CD4-positive, alpha-beta T cell treated with Interleukin-17A for 1 hour (primary cell): ENCODE results near the gene CDH18.

Source experiments
- DNase-seq: peaks from one replicate; pipeline ENCODE4 v3.0.0-alpha.2; 2020

The CDH18 gene, protein sequence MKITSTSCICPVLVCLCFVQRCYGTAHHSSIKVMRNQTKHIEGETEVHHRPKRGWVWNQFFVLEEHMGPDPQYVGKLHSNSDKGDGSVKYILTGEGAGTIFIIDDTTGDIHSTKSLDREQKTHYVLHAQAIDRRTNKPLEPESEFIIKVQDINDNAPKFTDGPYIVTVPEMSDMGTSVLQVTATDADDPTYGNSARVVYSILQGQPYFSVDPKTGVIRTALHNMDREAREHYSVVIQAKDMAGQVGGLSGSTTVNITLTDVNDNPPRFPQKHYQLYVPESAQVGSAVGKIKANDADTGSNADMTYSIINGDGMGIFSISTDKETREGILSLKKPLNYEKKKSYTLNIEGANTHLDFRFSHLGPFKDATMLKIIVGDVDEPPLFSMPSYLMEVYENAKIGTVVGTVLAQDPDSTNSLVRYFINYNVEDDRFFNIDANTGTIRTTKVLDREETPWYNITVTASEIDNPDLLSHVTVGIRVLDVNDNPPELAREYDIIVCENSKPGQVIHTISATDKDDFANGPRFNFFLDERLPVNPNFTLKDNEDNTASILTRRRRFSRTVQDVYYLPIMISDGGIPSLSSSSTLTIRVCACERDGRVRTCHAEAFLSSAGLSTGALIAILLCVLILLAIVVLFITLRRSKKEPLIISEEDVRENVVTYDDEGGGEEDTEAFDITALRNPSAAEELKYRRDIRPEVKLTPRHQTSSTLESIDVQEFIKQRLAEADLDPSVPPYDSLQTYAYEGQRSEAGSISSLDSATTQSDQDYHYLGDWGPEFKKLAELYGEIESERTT

DNA sequence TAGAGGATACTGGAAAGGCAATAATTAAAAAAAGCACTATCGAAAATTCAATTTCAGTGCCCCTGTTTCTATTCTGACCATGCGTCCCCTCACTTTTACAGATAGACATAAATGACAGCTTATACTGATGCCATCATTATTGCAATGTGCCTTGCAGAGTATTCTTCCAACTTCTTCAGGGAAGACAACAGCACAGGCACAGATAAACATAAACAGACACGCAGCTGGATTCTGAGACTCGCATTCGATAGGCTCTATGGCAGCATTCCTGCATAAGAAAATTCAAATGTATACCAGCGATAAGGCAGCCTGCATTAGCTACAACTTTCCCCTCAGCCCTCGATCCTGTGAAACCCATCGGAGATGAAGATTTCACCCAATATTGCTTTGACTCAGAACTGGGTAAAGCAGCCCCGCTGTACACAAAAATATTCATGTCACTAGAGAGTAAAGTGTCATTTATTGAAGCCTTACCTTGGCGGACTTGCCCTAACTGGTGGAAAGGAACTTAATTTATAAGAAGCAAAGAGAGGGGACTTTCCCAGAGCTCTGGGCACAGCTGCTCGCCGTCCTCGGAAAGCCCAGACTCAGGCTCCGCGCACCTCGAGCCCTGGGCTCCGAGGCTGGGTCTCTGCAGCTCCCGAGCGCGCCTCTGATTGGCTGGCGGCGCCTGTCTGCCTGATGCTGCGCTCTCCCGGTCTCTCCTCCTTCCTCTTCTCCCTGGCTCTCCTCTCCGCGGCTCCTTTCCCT, at the start of gene CDH18:
Gene CDH18, minus strand, starts transcription at position 589 of the 750 bp plus-strand sequence. CDS start 149,214 bp downstream, outside the sequence.
- no peak for DNase-seq

DNA sequence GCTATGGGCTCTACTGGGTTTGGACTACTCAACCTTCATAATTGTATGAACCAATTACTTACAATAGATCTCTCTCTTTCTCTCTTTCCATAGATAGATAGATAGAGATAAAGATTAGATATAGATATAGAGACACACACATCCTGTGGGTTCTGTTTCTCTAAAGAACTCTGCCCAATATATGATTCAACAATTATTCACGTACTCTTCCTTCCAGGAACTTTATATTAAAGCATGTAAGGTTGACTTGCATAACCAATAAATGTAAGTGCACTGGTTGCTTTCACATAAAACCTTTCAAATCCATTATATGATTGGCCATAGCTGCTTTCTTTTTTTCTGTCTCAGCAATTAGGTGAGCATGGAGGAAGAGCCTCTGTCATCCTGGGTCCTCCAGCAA, 46.7 kb upstream of the CDH18 start:
- no peak for DNase-seq

DNA sequence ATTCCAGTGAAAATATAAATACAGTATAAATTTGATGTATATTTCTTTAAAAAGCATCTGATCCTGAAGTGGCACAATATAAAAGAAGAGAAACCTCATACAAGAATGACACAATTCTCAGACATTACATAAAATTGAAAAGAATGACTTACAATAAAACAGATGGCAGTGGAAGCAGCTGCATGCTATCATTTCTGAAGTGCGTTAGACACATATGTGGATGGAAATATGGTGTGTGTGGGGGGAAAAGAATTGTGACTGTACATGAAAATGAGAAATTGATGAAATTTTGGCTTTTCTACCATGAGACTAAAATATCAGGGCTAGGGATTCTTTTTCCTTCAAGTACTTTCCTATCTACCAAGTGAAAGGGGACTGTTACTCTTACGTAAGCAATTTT, 45.9 kb upstream of the CDH18 start:
- no peak for DNase-seq

DNA sequence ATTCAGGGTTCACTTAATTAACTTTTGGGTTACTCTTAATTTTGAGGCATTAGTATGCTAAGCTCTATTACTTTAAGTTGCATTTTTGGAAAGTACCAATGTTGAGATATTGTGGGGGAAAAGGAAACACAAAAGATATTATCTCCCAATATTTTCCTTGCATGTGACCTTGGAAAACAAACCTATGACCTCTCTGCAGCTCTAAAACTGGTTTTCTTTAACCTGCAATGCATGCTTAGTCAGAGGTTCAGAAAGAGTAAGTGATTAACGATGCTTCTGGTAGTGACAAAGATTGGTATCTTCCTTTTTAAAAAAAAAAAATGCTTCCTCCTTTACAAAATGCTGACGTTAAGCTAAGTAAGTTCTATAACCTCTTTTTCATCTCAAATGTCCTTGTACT, 44.9 kb upstream of the CDH18 start:
- no peak for DNase-seq

DNA sequence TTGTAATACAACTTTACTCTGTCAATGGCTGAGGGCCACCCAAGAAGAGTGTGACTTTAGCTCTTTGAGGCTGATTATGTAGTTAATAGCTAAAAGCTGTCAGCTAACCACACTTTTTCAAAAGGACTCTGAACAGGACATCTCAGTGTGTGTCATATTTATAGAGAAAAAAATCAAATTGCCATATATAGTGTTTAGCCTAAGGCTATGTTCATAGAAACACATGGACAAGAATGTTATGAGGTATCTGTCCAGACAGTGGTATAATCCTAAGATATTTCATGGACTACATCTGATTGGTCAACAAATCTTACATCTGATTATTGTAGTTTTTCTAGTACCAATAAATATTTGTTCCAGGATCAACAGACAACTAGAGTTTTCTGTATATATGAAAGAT, 42.1 kb upstream of the CDH18 start:
- no peak for DNase-seq

DNA sequence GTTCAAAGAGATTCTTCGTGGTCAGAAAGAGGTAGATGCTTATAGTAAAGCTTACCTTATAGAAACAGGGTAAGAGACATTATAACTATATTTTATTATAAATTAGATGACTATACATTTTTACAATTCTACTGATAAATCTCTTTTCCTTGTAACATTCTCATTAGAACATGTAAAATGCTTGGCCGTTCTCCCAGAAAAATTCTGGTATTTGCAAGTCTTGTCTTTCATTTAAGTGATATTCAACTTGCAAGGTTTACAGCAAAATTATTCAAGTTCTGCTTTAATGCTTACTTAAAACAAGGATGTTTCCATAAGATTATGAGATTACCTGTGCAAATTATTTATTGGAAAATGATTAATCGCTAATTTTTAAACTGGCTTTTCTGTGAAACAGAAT, 41.3 kb upstream of the CDH18 start:
- DNase-seq = no peak

DNA sequence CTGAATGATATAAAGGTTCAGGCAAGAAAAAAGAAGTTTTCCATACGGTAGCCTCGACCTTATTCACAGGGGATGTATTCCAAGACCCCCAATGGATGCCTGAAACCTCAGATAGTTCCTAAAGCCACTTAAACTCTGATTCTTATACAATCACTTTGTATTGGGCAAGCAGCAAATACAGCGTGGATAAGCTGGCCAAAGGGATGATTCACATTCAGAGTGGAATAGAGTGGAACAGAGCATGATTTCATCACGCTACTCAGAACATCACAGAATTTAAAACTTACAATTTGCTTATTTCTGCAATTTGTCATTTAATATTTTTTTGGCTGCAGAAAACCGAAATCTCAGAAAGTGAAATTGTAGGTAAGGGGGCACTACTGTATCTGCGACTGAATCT, 40.5 kb upstream of the CDH18 start:
- DNase-seq = no peak

DNA sequence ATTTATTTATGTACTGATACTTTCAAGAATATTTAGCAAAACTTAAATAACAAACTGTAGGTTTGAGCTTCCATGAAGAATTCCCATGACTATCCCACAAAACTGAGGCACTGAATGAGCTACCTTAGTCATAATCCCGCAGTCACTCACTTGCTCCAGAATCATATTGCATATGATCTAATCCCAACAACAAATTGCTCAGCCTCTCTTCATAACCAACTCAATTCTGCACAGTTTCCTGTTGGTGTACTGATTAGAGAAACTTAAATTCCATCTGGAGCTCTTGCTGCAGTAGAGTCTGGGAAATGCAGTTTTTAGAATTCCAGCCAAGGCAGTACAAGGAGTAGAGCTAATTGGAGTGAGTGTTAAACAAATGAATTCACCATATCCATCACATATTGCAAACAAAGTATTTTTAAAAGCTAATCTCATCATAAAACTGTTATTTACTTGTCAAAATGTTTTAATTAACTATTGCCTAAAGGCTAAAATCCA, 35.7 kb upstream of the CDH18 start:
- DNase-seq = no peak

DNA sequence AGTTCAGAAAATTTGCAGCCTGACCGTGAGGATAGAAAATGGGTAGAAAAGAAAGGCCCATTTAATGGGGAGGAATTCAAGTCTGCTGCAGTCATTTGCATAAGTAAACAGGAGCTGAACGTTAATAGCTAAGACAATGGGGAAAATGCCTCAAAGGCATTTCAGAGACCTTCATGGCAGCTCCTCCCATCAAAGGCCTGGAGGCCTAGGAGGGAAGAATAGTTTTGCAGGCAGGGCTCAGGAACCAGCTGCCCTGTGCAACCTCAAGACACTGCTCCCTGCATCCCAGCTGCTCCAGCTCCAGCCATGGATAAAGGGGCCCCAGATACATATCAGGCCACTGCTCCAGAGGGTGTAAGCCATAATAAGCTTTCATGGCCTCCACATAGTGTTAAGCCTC, 32.2 kb upstream of the CDH18 start:
- no peak for DNase-seq

DNA sequence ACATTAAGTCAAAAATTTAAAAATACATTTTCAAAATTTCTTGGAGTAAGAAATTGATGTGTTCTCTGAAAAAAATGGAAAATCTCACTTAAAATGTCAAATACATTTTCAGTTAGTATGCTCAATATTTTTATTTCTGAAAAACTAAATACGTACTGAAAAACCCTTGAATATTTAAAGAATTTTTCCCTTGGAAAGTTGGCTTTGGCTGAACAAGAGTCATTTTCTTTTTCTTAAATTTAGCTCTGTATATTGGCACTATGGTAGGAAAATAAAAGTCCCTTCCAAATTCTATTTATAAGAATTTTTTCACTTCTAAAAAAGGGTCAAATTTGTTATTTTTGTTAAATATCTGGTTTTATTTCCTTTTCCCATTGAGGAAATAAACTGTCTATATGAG, 29.0 kb upstream of the CDH18 start:
- DNase-seq = no peak

DNA sequence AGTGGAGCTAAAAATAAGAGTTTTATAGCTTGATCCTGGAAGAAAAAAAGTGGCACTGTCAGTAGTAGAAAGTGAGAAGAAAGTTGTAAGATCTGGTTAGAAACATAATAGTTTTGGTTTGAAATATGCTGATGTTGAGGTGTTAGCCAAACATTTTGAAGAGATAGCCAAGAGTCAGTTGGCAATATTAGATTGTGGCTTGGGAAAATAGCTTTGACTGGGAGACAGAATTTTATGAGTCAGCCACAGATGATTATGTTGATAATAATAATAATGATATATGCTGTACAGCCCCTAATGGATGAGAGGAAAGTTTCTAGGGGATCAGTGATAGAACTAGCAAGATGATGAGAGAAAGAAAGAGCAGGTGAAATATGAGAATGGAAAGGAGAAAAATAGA, 12.4 kb upstream of the CDH18 start:
- no peak for DNase-seq

DNA sequence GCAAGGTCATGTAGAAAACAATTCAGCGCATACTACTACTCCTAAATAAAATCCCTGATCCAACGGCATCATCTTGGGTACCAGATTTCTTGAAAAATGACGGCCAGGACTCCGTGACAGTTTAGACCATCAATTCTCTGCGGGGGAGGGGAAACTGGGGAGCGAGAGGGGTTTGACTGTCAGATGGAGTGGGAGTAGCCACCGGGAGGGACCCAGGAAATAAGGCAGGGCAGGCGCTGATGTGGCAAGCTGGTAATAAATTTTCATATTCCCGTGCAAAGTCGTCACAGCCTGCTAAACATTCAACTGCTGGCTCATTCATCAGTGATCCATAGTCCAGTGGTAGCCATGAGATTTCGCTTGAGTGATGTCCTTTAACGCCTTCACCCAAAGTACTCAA, 457 bp upstream of the CDH18 start:
- no peak for DNase-seq

DNA sequence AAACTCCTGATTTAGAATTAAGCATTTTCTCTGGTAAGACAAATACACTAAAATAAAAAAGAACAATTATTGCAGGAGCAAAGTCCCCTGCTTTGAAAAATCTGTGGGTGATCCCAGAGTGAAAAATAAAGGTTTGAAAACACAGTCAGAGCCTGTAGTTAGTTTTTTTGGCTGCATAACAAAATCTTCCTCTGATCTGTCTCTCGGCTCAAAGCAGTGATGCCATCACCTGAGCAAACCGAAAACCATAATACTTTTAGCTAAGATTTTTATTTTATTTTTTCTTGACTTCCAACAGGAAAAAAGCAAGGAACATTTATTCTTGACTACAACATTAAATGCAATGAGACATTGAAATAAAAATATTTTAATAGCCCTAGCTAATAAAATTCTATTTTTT, 1.2 kb downstream of the CDH18 start:
- DNase-seq = no peak

DNA sequence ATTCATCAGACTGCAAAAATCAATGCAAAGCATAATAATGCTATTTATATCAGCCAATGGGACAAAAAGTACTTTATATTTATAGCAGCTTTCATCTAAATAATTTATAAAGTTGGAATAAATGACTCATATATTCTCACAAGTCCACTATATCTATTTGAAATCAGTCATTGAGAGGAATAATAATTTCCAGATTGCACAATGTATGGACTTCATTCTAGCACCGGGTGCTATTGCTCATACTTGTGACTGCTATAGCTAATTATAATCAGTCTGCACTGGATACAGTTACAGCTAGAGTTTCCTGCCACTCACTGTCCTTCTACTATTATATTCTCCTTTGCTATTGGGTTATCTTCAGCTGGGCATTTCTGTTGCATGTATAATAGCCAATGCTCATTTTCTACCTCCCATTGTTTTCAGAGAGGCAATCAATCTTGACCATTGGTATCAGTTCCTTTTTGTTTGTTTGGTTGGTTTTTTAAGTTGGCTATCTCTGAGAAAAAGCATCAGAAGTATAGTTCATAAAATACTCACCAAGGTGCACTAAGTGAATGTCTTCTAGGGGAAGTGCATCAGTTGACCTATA, 1.9 kb downstream of the CDH18 start:
- no peak for DNase-seq

DNA sequence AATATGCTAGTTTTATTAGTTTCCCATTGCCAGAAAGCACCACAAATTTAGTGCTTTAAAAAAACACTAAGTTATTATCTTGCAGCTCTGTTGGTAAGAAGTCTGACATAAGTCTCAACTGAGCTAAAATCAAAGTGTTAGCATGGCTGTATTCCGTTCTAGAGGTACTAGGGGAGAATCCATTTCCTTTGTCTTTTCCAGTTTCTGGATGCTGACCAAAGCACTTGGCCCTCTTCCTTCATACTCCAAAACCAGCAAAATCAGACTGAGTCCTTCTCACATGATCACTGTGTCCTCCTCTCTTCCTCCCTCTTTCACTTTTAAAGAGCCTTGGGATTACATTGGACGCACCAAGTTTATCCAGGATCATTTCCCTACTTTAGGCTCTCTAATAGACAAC, 9.5 kb downstream of the CDH18 start:
- no peak for DNase-seq

DNA sequence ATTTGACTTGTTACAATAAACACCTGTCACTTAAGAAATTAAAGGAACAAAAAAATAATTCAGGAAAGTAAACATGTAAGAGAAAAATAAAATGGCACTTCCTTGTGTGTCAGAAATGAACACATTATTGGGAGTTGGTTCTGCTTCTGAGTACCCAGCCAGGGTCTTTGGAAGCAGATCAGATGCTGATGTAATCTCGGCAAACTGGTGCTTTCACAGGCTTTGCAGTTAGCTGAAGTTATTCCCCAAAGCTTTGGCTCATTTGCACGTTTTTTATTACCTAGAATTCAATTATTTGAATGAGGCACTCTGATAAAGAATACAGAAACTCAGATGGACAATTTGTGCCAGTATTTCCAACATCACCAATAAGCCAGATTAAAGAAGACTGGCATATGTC, 10.9 kb downstream of the CDH18 start:
- no peak for DNase-seq

DNA sequence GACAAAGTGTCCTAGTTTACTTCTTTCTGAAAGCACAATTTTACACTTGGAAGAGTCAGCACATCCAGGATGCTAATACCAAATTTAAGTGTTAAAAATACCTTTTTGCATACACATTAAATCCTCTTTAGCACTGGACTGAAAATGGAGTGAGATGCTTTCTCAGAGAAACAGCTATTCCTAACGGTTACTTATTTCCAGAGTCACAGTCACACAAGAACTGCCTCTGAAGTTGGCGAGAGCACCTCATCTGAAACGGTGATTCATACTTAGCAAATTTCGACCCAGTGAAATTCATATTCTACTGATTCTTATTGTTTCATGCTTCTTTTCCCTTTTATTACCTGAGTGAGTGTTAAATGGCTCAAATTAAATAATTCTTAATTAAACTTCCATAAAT, 12.2 kb downstream of the CDH18 start:
- DNase-seq = no peak

DNA sequence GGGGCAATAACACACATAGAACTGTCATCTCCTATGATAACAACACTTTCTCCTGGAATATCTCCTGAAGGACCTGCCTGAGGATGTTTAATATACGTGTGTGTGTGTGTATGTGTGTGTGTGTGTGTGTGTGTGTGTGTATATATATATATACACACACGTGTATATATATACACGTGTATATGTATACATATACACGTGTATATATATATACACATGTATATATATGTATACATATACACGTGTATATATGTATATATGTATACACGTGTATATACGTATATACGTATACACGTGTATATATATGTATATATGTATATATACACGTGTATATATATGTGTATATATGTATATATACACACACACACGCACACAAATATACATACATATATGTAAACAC, 27.5 kb downstream of the CDH18 start:
- no peak for DNase-seq

DNA sequence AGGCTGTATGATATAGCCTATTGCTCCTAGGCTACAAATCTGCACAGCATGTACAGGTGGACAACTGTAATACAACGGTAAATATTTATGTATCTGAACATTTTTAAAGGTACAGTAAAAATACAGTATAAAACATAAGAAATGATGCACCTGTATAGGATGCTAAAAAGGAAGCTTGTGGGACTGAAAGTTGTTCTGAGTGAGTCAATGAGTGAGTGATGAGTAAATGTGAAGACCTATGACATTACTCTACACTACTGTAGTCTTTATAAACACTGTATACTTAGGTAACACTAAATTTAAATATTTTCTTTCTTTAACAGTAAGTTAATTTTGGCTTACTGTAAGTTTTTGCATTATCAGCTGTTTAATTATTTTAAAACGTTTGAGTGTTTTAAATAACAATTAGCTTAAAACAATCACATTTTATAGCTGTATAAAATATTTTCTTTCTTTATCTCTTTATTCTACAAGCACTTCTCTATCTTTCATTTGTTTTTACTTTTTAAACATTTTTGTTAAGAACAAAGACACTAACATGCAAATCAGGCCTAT, 28.1 kb downstream of the CDH18 start:
- DNase-seq = no peak

DNA sequence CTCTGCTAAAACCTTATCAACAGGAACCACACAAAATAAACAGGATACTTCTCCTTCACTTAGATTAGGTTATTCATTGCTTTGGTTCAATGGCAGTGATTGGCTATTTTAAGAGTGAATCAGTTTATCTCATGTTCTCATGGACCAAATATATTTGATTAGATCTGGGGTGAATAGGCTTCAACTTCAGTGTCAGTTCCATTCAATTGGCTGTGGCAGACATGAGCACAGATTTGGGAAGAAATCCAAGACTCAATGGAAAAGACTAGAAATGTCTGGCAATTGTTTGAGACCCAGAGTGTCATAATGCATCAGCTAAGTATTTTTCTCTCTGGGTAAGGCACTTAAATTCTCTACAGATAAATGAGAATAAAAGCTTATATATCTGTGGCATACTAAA, 37.1 kb downstream of the CDH18 start:
- DNase-seq = no peak

DNA sequence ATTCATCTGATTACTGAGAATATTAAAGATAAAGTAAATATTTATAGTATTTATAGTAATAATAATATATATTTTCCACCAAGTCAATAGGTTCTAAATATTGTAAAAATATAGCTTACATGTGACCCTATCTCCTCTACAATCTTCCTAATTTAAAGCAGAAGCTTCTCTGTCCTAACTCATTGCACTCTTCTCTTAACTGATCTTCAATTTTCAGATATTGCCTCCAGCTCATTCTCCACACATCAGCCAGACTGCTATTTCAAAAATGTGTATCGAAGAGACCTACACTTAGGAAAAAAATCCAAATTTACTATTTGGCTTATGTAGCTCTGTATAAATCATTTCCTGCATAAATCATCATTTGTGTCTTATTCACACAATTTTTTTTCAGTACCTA, 47.8 kb downstream of the CDH18 start:
- no peak for DNase-seq

DNA sequence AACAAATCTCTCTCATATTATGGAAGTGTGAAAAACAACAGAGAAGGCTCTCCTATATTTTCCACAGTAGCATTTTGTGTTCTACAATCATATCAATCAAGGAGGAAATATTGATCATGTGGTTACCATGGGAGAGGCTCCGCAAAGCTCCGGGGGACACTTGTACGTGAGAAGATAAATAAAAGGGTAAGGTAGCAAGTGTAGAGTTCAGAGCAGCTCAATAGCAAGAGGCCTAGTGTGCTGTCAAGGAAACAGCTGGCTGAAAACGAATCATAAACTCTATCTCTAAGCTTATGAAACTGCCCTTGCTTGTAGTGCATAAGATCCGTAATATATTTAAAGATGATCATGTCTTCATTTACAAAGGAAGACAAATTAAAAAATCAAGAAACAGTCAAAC, 57.5 kb downstream of the CDH18 start:
- no peak for DNase-seq
